ENCODE results near the gene COLGALT1.

COLGALT1 gene

DNA sequence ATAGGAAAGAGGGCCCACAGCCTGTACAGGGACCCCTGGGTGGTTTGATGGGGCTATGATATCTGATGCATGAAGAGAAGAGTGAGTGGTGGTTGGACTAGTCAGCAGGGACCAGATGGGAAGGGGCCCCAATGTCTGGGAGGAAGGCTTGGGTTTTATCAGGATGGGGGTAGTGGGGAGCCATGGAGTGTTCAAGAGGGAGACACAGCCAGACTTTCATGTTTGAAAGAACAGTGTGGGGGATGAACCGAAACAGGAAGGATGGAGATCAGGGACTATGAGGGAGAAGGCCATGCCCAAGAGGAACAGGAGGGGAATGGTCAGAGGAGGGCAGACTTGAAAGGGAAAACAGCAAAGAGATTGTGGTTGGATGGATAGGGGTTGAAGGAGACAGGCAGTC lies 69.6 kb downstream of the COLGALT1 start:
- no peak for DNase-seq

DNA sequence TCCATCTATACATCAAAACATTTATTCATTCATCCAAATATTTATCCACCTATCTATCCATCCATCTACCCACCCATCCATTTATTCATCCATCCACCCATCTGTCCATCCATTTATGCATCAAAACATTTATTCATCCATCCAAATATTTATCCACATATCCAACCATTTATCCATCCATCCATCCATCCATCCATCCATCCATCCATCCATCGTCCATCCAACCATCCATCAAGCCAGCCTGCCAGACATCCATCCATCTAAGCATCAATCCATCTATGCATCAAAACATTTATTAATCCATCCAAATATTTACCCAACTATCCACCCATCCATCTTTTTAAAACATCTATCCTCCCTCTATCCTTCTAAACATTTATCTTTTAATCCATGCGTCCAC lies 70.5 kb downstream of the COLGALT1 start:
- DNase-seq: no peak

DNA sequence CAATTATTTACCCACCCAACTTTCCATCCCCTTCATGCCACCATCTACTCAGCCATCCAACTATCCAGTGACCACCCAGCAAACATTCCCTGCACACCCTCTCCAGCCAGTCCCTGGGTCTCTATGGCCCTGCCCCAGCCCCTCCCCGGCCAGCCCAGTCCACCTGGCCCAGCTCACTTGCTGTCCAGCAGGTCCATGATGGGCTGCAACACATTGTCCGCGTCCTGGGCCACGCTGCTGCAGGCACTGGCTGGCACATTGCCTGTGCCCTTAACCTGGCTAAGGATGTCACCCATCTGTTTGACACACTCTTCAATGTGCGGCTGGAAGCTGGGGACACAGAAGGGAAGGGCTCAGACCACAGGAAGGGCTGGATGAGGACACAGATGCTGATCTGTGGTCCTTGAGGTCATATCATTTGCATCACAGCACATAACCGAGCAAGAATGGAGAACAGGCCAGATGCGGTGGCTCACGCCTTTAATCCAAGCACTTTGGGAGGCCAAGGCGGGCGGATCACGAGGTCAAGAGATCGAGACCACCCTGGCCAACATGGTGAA lies 71.1 kb downstream of the COLGALT1 start:
- DNase-seq: no peak

DNA sequence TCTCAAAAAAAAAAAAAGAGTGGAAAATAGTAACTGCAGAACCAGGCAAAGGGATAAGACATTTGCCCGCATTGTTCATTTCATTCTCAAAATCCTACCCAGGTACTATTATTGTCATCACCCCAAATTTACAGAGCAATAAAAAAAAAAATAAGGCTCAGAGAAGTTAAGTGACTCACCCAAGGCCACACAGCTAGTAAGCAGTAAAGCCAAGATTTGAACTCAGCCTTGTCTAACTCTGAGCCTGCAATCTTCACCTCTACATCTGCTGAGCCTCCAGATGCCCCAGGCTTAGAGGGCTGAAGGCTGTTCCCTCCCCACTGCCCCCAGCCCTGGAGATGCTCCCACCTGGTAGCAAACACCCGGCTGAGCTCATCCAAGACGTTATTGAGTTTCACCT lies 71.7 kb downstream of the COLGALT1 start:
- DNase-seq: no peak

DNA sequence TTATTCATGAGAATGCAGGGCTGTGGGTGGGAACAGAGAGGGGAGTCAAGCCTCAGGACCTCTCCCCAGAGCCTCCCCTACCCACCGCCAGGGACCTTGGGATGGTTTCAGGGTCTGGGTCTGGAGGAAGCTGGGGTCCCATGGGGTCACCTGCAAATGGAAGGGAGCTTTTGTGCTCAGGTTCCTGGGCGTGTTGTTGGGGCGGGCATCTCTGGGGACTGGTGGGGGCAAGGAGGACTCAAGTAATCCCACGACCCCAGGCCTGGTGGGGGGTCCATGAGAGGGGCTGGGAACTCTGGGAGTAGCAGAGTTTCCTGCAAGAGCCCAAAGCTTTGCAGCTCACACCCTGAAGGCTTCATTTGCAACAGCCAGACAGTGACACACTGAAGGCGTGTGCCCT lies 72.5 kb downstream of the COLGALT1 start:
- no peak for DNase-seq

DNA sequence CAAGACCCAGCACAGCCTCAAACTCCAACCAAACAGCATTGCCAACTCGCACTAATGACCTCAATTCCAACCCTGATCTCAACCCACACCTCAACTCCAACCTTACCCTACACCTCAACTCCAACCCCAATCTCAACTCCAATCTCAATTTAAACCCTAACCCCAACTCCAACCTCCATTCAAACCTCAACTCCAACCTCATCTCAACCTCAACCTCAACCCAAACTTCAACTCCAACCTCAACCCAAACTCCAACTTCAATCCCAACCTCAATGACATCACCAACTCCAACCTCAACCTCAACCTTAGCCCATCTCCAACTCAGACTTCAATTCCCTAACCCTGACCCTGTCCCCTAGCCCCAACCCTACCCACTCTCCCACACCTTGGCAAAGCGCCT lies 74.3 kb downstream of the COLGALT1 start:
- no peak for DNase-seq

DNA sequence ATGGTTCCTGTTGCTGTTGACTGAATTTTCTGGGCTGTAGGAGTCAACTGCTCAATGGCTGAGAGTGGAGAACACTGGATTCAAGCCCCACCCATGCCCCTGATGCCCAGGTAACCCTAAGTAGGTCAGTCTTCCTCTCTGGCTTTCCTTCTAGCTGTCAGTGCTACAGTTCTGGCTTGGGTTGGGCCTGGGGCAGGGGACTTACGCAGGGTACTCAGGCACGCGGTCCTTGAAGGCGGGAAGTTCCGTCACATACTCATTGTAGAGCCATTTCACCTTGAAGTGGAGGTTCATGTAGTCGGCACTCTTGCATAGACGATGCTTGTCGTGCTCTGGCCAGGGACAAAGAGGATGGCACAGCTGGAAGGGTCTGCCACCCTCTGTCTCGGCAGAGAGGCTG lies 77.1 kb downstream of the COLGALT1 start:
- no peak for DNase-seq
